Measurements from ENCODE around the gene SLC22A15. TPM values are rescaled to one million over a fixed set of nuclear protein-coding genes. Genes with fewer than 3 reads are reported as not detected.

The SLC22A15 gene
- total RNA-seq, 1 donor from 2014 or later = 5.7 TPM

- no peak for DNase-seq (ENCODE audit: low spot score)
These were observed 123.6 kb downstream of the SLC22A15 start for GRCh38 chr1:116099919-116100318.

GRCh38 chr1:116104667-116105066 is 128.4 kb downstream of the SLC22A15 start:
- DNase-seq (ENCODE audit: low spot score) = no peak

- no peak for DNase-seq (ENCODE audit: low spot score)
These were observed 129.7 kb downstream of the SLC22A15 start for GRCh38 chr1:116105996-116106395.

GRCh38 chr1:116106646-116107045 is 130.3 kb downstream of the SLC22A15 start:
- DNase-seq (ENCODE audit: low spot score) = no peak

GRCh38 chr1:116107371-116107770 is 131.1 kb downstream of the SLC22A15 start:
- no peak for DNase-seq (ENCODE audit: low spot score)

GRCh38 chr1:116110567-116111523 is 134.5 kb downstream of the SLC22A15 start, which contains the start of gene MAB21L3:
Gene MAB21L3, plus strand, starts transcription at chr1:116111399. Its CDS starts 1,217 bp downstream, at chr1:116112616.
- DNase-seq (ENCODE audit: low spot score) = no peak

- no peak for DNase-seq (ENCODE audit: low spot score)
These were observed 135.3 kb downstream of the SLC22A15 start for GRCh38 chr1:116111524-116112021.

- no peak for DNase-seq (ENCODE audit: low spot score)
These were observed 136.3 kb downstream of the SLC22A15 start for GRCh38 chr1:116112388-116113140.

- DNase-seq (ENCODE audit: low spot score) = no peak
These were observed 137.3 kb downstream of the SLC22A15 start for GRCh38 chr1:116113615-116114014.

- no peak for DNase-seq (ENCODE audit: low spot score)
These were observed 139.4 kb downstream of the SLC22A15 start for GRCh38 chr1:116115476-116116439.

GRCh38 chr1:116118471-116118870 is 142.2 kb downstream of the SLC22A15 start:
- no peak for DNase-seq (ENCODE audit: low spot score)

Other genes with a start within 250 kb of the SLC22A15 start
- gene CASQ2, start 207.8 kb upstream of the SLC22A15 start, total RNA-seq = 3.9 TPM
- not detected for gene NHLH2, start 135.4 kb upstream of the SLC22A15 start, total RNA-seq
- not detected for gene MAB21L3, start 134.9 kb downstream of the SLC22A15 start, total RNA-seq

Measured in mucosa of gallbladder (tissue), 1 donor.